NT2/D1 (cell line): Measurements from ENCODE around the gene GRIN2C.
A peak's percentile ranks its signal among the peaks of the same experiment; 100 is the strongest.

ENCODE experiments used
- DNase-seq: peaks from one replicate; pipeline ENCODE4 v3.0.0-alpha.2; 2011; ENCODE audit warnings: low read depth, low spot score
- H3K27me3 ChIP-seq: 2 replicates; pipeline ENCODE4 v1.6.0; 2011; ENCODE audit warnings: mild to moderate bottlenecking; ENCODE audit not compliant: insufficient read length, insufficient read depth
- H3K36me3 ChIP-seq: 2 replicates; pipeline ENCODE4 v1.6.1; 2011; ENCODE audit warnings: mild to moderate bottlenecking, low read length, mixed read lengths; ENCODE audit not compliant: insufficient read depth, insufficient read length
- H3K4me1 ChIP-seq: 2 replicates; pipeline ENCODE4 v1.5.1; 2011; ENCODE audit not compliant: insufficient read depth, insufficient read length
- H3K4me3 ChIP-seq: 2 replicates; pipeline ENCODE4 v1.5.1; 2011; ENCODE audit warnings: low read depth; ENCODE audit not compliant: insufficient read length
- H3K9ac ChIP-seq: 2 replicates; pipeline ENCODE4 v1.6.0; 2011; ENCODE audit warnings: low read depth; ENCODE audit not compliant: insufficient read length
- H3K9me3 ChIP-seq: 2 replicates; pipeline ENCODE4 v1.5.1; 2011; ENCODE audit warnings: mild to moderate bottlenecking, low read length; ENCODE audit not compliant: insufficient read depth
- SUZ12 ChIP-seq: IDR thresholded peaks from 2 replicates; pipeline ENCODE4 v1.6.1; 2011; ENCODE audit not compliant: insufficient read length, insufficient read depth; ENCODE audit errors: extremely low read depth
- YY1 ChIP-seq: IDR thresholded peaks from 2 replicates; pipeline ENCODE4 v1.6.1; 2011; ENCODE audit not compliant: insufficient read length, insufficient read depth
- ZNF274 ChIP-seq: IDR thresholded peaks from 2 replicates; pipeline ENCODE4 v1.6.1; 2011; ENCODE audit warnings: mild to moderate bottlenecking, low read depth, low read length

Gene GRIN2C

DNA sequence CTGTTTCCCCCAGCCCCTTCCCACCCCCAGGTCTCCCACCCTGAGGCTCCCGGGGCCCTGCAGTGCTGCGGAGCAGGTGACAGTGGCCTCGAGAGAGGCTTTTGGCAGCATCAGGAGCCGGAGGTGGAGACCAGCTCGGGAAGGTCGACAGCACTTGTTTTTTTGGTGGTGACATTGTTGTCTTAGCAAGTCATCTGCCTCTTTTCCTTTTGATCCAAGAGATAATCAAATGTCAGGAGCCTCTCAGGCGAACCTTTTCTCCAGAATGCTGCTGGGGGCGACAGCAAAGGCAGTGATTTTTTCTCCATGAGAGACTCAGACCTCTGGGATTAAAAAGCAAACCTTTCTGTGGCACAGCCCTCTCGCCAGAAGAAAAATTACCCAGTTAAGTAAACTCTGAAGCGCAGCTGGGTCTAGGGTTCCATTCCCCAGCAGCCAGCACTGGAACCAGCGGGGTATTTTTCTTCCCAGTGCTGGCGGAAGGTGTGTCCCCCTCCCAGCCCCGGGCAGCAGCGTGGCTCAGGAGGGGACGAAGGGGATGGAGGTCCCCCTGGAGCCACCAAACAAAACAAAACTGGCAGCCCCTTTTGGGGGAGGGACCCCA is 37.2 kb downstream of the GRIN2C start:
- TF ChIP-seq YY1 (no peak), ZNF274 (no peak), SUZ12 (no peak)
- H3K9ac ChIP-seq: no peak overlapping the region
- H3K36me3 ChIP-seq: peaks cover 64% of the 10 kb centered on the region
- H3K4me1 ChIP-seq: peaks cover 4% of the 10 kb centered on the region
- no peak overlapping the region for H3K4me3 ChIP-seq
- H3K9me3 ChIP-seq: no peaks in the 10 kb centered on the region
- no peak for DNase-seq
- H3K27me3 ChIP-seq: no peaks in the 10 kb centered on the region

DNA sequence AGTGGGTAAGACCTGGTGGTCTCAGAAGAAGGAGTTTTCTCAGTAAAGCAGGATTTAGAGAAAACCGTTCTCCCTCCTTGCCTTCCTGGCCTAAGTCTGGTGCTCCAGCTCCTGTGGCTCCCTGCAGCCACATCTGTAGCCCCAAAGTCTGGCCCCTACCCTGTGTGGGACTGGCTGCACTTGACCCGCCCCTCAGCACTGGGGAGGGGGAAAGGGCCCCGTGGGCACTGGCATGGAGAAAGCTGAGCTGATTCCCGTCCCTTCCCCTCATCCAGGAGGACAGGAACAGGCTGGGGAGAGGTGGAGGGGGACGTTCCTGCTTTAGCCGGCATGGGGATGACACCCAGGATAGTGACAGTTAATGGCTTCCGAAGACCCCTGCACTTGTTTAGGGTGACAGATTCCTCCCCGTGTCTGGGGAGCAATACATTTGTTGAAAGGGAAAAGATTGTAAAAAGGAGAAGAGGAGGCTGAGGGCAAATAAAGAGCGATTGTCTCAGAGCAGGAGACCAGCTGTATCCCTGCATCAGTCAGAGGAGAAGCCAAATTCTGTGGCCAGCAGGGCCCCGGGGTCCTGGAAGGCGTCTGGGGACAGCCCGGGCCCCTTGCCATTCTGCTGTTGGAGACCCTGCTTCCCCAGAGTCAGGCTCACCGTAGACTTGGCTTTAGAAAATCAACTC is 37.9 kb downstream of the GRIN2C start:
- H3K4me1 ChIP-seq: peaks cover 4% of the 10 kb centered on the region
- peaks cover 61% of the 10 kb centered on the region for H3K36me3 ChIP-seq

DNA sequence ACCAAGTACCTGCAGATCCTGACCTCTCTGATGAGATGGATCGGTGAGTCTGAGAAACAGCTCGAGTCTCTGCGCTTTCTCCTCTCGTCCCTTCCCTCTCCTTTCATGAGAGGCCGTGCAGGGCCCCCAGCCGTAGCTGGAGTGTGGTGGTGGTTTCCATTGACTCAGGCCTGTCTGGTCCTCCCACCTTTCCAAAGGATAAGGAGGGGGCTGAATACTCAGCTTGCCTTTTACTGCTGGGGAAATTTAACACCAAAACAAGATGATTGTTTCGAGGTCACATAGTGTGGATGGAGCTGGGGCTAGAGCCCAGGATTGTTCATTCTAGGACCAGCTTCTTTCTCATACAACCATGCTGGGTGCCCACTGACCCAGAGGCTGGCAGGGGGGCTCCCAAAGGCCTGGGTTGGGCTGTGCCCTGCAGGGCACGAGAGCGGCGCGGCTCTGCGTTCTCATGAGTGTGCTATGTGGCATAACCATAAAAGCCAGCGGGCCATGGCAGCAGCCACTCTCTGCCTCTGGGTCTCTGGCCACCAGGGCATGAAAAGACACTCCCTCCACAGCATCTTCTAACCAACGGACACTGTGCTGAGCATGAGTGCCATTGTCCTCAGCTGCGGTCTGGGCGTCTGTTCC is 39.8 kb downstream of the GRIN2C start:
- no peak for TF ChIP-seq ZNF274
- no peak for TF ChIP-seq YY1
- TF ChIP-seq SUZ12: no peak
- H3K4me1 ChIP-seq: peaks cover 4% of the 10 kb centered on the region
- no peak overlapping the region for H3K4me3 ChIP-seq
- H3K36me3 ChIP-seq: peaks cover 56% of the 10 kb centered on the region
- no peaks in the 10 kb centered on the region for H3K9me3 ChIP-seq
- no peak for DNase-seq
- no peaks in the 10 kb centered on the region for H3K27me3 ChIP-seq
- no peak overlapping the region for H3K9ac ChIP-seq

More for the DNA sequence above, 37.9 kb downstream of the GRIN2C start:
- no peak overlapping the region for H3K9ac ChIP-seq
- no peaks in the 10 kb centered on the region for H3K27me3 ChIP-seq
- DNase-seq: no peak
- no peak for TF ChIP-seq ZNF274
- TF ChIP-seq YY1: no peak
- TF ChIP-seq SUZ12: no peak
- H3K9me3 ChIP-seq: no peaks in the 10 kb centered on the region
- H3K4me3 ChIP-seq: no peak overlapping the region

DNA sequence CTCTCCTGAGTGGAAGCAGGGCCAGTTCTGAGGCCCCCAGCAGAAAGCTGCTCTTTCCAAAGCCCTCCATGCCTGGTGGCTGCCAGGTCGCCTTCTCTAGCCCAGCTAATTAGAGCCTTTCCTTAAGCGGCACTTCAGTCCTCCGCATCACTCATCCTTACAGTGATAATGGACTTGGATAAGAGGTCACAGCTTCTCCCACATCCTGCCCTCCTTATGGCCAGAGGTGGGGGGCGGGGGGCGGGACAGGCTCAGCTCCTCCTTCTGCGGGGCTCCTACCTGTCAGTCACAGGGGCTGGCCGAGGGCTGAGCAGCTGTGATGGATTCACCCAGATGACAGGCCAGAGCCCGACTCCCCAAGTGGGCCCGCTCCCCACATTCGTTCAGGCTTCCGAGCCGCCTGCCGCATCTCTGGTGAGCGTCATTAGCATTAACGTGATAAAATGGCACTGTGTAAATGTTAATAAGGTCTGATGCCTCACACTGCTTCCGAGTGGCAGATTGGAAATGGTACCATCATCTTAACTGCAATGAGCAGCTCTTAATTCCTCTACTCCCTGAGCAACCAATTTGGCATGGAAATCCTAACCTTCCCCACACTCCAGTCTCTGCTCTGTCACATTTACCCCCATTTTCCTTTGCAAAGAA is 41.3 kb downstream of the GRIN2C start:
- TF ChIP-seq SUZ12 (no peak), ZNF274 (no peak), YY1 (no peak)
- Histone ChIP-seq H3K9me3 (no peaks in the 10 kb centered on the region), H3K27me3 (no peaks in the 10 kb centered on the region), H3K4me3 (no peak overlapping the region), H3K4me1 (peaks cover 4% of the 10 kb centered on the region), H3K36me3 (peaks cover 51% of the 10 kb centered on the region), H3K9ac (no peak overlapping the region)
- no peak for DNase-seq

DNA sequence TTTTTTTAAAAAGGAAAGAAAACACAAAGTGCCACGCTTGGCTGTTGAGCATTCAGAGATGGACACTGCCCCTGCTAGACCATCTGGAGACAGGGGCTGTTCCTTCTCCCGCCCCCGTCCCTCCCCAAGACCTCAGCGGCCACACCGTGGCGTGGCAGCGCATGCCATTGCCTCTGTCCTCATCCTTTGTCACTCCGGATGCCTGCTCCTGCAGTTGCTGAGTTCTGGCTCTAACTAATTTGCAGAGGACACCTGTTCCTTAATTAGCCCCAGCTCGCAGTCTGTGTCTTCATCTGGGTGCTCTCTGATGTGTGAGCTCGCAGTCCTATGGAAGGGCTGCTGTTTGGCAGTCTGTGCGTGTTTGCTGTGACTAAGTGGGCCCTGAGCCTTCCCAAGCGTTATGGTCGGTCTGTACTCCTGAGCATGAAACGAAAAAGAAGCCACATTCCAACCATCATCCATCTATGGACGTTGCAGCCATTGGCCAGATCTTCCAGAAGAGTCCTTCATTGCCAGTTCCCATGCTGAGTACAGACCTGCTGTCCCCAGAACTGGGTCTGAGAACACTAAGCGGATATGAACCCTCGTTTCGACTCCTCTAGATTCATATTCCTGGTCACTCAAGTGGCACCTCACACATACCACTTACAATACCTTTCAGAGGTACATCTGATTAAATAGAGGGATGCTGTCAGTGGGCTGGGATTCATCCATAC is 42.6 kb downstream of the GRIN2C start:
- H3K36me3 ChIP-seq: peaks cover 52% of the 10 kb centered on the region
- TF ChIP-seq YY1 (no peak), ZNF274 (no peak), SUZ12 (no peak)
- H3K4me1 ChIP-seq: peaks cover 6% of the 10 kb centered on the region
- no peak for DNase-seq
- H3K4me3 ChIP-seq: no peak overlapping the region
- H3K9me3 ChIP-seq: no peaks in the 10 kb centered on the region
- no peaks in the 10 kb centered on the region for H3K27me3 ChIP-seq
- H3K9ac ChIP-seq: no peak overlapping the region

DNA sequence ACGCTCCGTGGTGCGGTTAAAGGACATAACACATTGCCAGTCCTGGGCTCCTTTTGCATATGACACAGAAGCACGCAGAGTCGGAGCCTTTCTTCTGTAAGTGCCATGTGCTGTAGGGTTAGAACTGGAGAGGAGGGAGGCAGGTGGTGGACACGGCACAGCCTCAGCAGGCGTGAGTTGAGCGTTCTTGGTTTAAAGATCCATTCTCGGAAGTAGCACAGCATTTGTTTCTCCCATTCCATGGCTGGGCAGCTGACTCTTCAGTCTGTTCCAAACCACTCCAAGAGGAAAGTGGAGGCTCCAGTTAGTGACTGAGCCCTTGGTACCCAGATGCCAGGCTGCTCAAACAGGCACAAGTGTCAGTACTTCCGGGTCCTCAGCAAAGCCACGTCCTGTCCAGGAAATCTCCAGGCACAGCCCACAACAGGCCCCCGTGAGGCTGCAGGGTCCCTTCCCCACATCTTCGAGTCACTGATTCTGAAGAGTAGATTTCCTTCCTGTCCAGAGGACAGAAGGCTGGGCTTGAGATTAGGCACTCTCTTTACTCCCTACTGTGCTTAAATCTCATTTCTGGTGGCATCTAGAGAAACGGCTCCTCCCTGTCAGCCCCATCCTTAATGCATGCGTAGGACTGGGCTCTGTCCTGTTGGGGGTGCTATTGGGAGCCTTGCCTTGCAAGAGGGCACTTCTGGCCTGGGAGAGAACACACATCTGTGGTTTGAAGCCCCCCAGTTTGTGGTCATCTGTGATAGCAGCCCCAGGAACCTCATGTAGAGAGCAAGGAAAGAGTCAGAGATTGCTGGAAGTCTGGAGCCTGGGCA is 43.9 kb downstream of the GRIN2C start:
- no peak overlapping the region for H3K4me3 ChIP-seq
- peaks cover 43% of the 10 kb centered on the region for H3K36me3 ChIP-seq
- peak; percentile 15 for DNase-seq
- TF ChIP-seq SUZ12: no peak
- no peak for TF ChIP-seq ZNF274
- TF ChIP-seq YY1: no peak
- peak overlapping the region; percentile 17 for H3K9ac ChIP-seq
- no peaks in the 10 kb centered on the region for H3K9me3 ChIP-seq
- H3K4me1 ChIP-seq: peaks cover 6% of the 10 kb centered on the region
- no peaks in the 10 kb centered on the region for H3K27me3 ChIP-seq
